Heart left ventricle (tissue), 16 donors: Measurements from ENCODE around the gene UST. TPM values are rescaled to one million over a fixed set of nuclear protein-coding genes. Genes with fewer than 3 reads are reported as not detected.
"Not testable (repeated sequence)": the region's sequence is repeated elsewhere in the genome, so short reads cannot be mapped to it uniquely, and the experiment has no call there.

ENCODE experiments used
- ATAC-seq, 4 donors: fragments of 200-7000 bp; cut with Tn5 transposase; one replicate each; pipeline ENCODE4 v1.9.1; 2020 to 2022; ENCODE audit warnings: moderate library complexity in 4 of 4, mild to moderate bottlenecking in 3 of 4, moderate number of reproducible peaks in 1 of 4
- DNase-seq, 5 donors: peaks; one replicate each; pipeline ENCODE4 v3.0.0-alpha.2; 2020
- H3K27ac ChIP-seq, 12 donors: fragments of 200-600 bp; sonication (generic) in 4 of 12; one replicate each; pipeline versions ENCODE4 v1.5.0 to v1.8.0; 2016 to 2022; ENCODE audit warnings: mild to moderate bottlenecking in 2 of 12
- H3K27me3 ChIP-seq, 9 donors: fragments of 200-600 bp; sonication (generic) in 2 of 9; one replicate each; pipeline versions ENCODE4 v1.5.1 to v1.8.0; 2016 to 2022; ENCODE audit warnings: mild to moderate bottlenecking in 3 of 9
- H3K36me3 ChIP-seq, 9 donors: fragments of 200-600 bp; sonication (generic) in 2 of 9; one replicate each; pipeline versions ENCODE4 v1.5.0 to v1.8.0; 2018 to 2022; ENCODE audit warnings: mild to moderate bottlenecking in 2 of 9
- H3K4me1 ChIP-seq, 12 donors: fragments of 200-600 bp; sonication (generic) in 4 of 12; one replicate each; pipeline versions ENCODE4 v1.5.0 to v1.8.0; 2016 to 2022; ENCODE audit warnings: mild to moderate bottlenecking in 3 of 12
- H3K4me3 ChIP-seq, 12 donors: fragments of 200-600 bp; sonication (generic) in 4 of 12; one replicate each; pipeline versions ENCODE4 v1.5.0 to v1.8.0; 2017 to 2022; ENCODE audit warnings: mild to moderate bottlenecking in 9 of 12, moderate library complexity in 4 of 12
- H3K9me3 ChIP-seq, 12 donors: fragments of 200-600 bp; sonication (generic) in 4 of 12; one replicate each; pipeline versions ENCODE4 v1.5.0 to v1.8.0; 2016 to 2022; ENCODE audit warnings: mild to moderate bottlenecking in 1 of 12
- CTCF ChIP-seq, 12 donors: fragments of 200-600 bp; sonication (generic) in 4 of 12; IDR thresholded peaks; one replicate each; pipeline versions ENCODE4 v1.5.0 to v1.8.0; 2018 to 2022; ENCODE audit warnings: antibody characterized with exemption in 12 of 12, mild to moderate bottlenecking in 5 of 12
- POLR2A ChIP-seq, 2 donors: fragments of 450-650 bp; IDR thresholded peaks; one replicate each; pipeline ENCODE4 v1.6.1; 2017; ENCODE audit warnings: antibody characterized with exemption in 2 of 2, mild to moderate bottlenecking in 2 of 2, moderate library complexity in 2 of 2
- WGBS, 4 donors: extraction: QIAGEN DNeasy Blood & Tissue Kit in 2 of 4; methylation state at CpG; one replicate each; pipeline versions ENCODE4 v1.1.5 to v1.1.7; 2013 to 2018; 5-methylcytosine and 5-hydroxymethylcytosine counted together
- intact Hi-C, 10 donors: fragments of 100-400 bp; cut with DNase I; formaldehyde crosslinking; loops; one replicate each; pipeline versions ENCODE4 v1.11.1 to v1.14.2; 2022
- polyA plus RNA-seq, 2 donors: library from polyadenylated mRNA; stranded (reverse); fragments of 200-250 nt; gene quantifications; one replicate each; pipeline ENCODE4 v1.2.3, GENCODE V29; 2013
- total RNA-seq, 9 donors: library from RNA; depleted of rRNA in 2 of 9; stranded (reverse); fragments of >200 nt in 2 of 9; fragmentation: NEBNext Ultra II Directional in 3 of 9; extraction: Animal tissue kit (Norgen Biotek cat#: 25700) in 3 of 9; gene quantifications; one replicate each; pipeline versions ENCODE4 v1.1.0 to v1.2.4, GENCODE V29; 2016 to 2023
- donor health status: ischemic (EF 13 %, LVEDD 7.1; RV severe dilation, severe dysfunction).
- donor health status: healthy with polysubstance abuse.
- donor health status: DM: no; HTN: yes; CAD: no.
- donor health status: DM: no; HTN: no; CAD: no.
- donor health status: ischemic (EF 25% LVEDD 6.9; RV normal size, moderate dysfunction).
- donor health status: ischemic (EF 25% LVEDD 5.7; RV mildly dilated, moderate dysfunction).
- donor health status: healthy.
- donor health status: DM: yes; HTN: yes; CAD: no.
- donor health status: ischemic (EF 35%, LVEDD 5.7; RV mildly dilated, moderate dysfunction).
- donor health status: nonischemic (EF 11% LVEDD 7.7; RV severe dilation, severe dysfunction).
- donor health status: DM: yes; HTN: yes; CAD: no.
- donor health status: PGD.
- donor health status: ischemic (EF 29% LVEDD 5.4; RV normal size, mild dysfunction).
- donor health status: nonischemic (EF 23%, LVEDD 6.1; RV moderate dilation, normal function).

UST gene
- total and polyA plus RNA-seq, 11 donors = 1.1 to 5.8 (median 2.7) TPM

GRCh38 chr6:148954461-148954860 lies 207.6 kb downstream of the UST start:
- intact Hi-C loops = loop anchor here in 1 of 10 donors (5.0 kb wide), 1 partner anchor 212 kb away; no protein-coding TSS in a partner anchor

GRCh38 chr6:148954934-148955333 lies 208.1 kb downstream of the UST start:
- H3K27ac ChIP-seq = no peak overlapping the region
- intact Hi-C loops = loop anchor here in 1 of 10 donors (5.0 kb wide), 1 partner anchor 213 kb away; no protein-coding TSS in a partner anchor
- DNase-seq = no peak
- peak in 1 of 4 donors; percentile 41 for ATAC-seq
- no peaks in the 10 kb centered on the region for H3K27me3 ChIP-seq
- H3K36me3 ChIP-seq = no peaks in the 10 kb centered on the region
- 42 to 52% (median 51%) methylated on average over 3 of the region's 3 CpGs for WGBS, 4 donors
- TF ChIP-seq CTCF (IDR thresholded peaks at IDR 0.05) (no peak), POLR2A (IDR thresholded peaks at IDR 0.05) (no peak)
- H3K4me1 ChIP-seq = peaks cover 0 to 3% (median 0%) of the 10 kb centered on the region in 12 donors
- no peaks in the 10 kb centered on the region for H3K9me3 ChIP-seq
- no peak overlapping the region for H3K4me3 ChIP-seq

More at GRCh38 chr6:148954461-148954860, 207.6 kb downstream of the UST start:
- TF ChIP-seq CTCF (IDR thresholded peaks at IDR 0.05) = no peak
- TF ChIP-seq POLR2A (IDR thresholded peaks at IDR 0.05) = no peak
- Histone ChIP-seq H3K36me3 (no peaks in the 10 kb centered on the region), H3K9me3 (no peaks in the 10 kb centered on the region), H3K27me3 (no peaks in the 10 kb centered on the region), H3K4me1 (peaks cover 0 to 3% (median 0%) of the 10 kb centered on the region in 12 donors), H3K4me3 (no peak overlapping the region), H3K27ac (no peak overlapping the region)
- 91 to 96% (median 95%) methylated on average over 6 of the region's 6 CpGs for WGBS, 4 donors
- DNase-seq = no peak
- no peak for ATAC-seq

- no peaks in the 10 kb centered on the region for H3K36me3 ChIP-seq
- H3K4me3 ChIP-seq = no peak overlapping the region
- H3K27me3 ChIP-seq = no peaks in the 10 kb centered on the region
- H3K4me1 ChIP-seq = peaks cover 0 to 3% (median 0%) of the 10 kb centered on the region in 12 donors
- WGBS, 4 donors = 82 to 90% (median 85%) methylated on average over 3 of the region's 3 CpGs
- intact Hi-C loops = no loop called here
- no peaks in the 10 kb centered on the region for H3K9me3 ChIP-seq
- H3K27ac ChIP-seq = no peak overlapping the region
- TF ChIP-seq CTCF (IDR thresholded peaks at IDR 0.05) (no peak), POLR2A (IDR thresholded peaks at IDR 0.05) (no peak)
- DNase-seq (no peak), ATAC-seq (no peak)
Observed at GRCh38 chr6:148955441-148955840, 208.6 kb downstream of the UST start.

GRCh38 chr6:148956163-148956562 lies 209.3 kb downstream of the UST start:
- H3K9me3 ChIP-seq, H3K4me3 ChIP-seq, intact Hi-C loops, H3K4me1 ChIP-seq, ATAC-seq, H3K27ac ChIP-seq, H3K27me3 ChIP-seq, DNase-seq, H3K36me3 ChIP-seq: not testable (repeated sequence)
- 88 to 96% (median 91%) methylated on average over 7 of the region's 7 CpGs for WGBS, 4 donors

- WGBS, 4 donors = 92 to 95% (median 94%) methylated on average over 5 of the region's 5 CpGs
- Histone ChIP-seq H3K36me3 (no peaks in the 10 kb centered on the region), H3K9me3 (no peaks in the 10 kb centered on the region), H3K4me1 (no peaks in the 10 kb centered on the region), H3K4me3 (no peak overlapping the region), H3K27ac (no peak overlapping the region), H3K27me3 (no peaks in the 10 kb centered on the region)
- intact Hi-C loops = no loop called here
- TF ChIP-seq POLR2A (IDR thresholded peaks at IDR 0.05) (no peak), CTCF (IDR thresholded peaks at IDR 0.05) (no peak)
- DNase-seq (no peak), ATAC-seq (no peak)
Observed at GRCh38 chr6:148957752-148958151, 210.9 kb downstream of the UST start.
